SH-SY5Y (cell line): ENCODE results near the gene CSMD2.

ENCODE experiments used
- GATA2 ChIP-seq: IDR thresholded peaks from 2 replicates; pipeline ENCODE4 v1.6.1; 2011; ENCODE audit warnings: mild to moderate bottlenecking, low read depth, low read length
- GATA3 ChIP-seq: IDR thresholded peaks from 2 replicates; pipeline ENCODE4 v1.6.1; 2011; ENCODE audit warnings: low read depth, mild to moderate bottlenecking, low read length, moderate library complexity

GRCh38 chr1:34165422-34165921, 442 bp upstream of the CSMD2 start:
- no peak for TF ChIP-seq GATA2
- TF ChIP-seq GATA3, result no peak
